Mucosa of rectum (tissue), 2 donors: ENCODE measurements around the gene LUZP2.

Experiments used
- H3K27ac ChIP-seq, 2 donors: one replicate each; pipeline ENCODE4 v1.7.0; 2013; ENCODE audit warnings: inconsistent platforms in 2 of 2, low read depth in 2 of 2, low read length in 2 of 2
- H3K27me3 ChIP-seq, 2 donors: one replicate each; pipeline ENCODE4 v1.7.0; 2013; ENCODE audit warnings: low read length in 2 of 2; ENCODE audit not compliant: control insufficient read depth in 2 of 2, insufficient read depth in 2 of 2
- H3K36me3 ChIP-seq, 2 donors: one replicate each; pipeline ENCODE4 v1.7.0; 2013; ENCODE audit warnings: low read length in 2 of 2; ENCODE audit not compliant: control insufficient read depth in 2 of 2, insufficient read depth in 2 of 2
- H3K4me1 ChIP-seq, 2 donors: one replicate each; pipeline ENCODE4 v1.7.0; 2013; ENCODE audit warnings: low read length in 2 of 2, mild to moderate bottlenecking in 1 of 2; ENCODE audit not compliant: control insufficient read depth in 2 of 2, insufficient read depth in 2 of 2
- H3K4me3 ChIP-seq, 2 donors: one replicate each; pipeline ENCODE4 v1.7.0; 2013; ENCODE audit warnings: low read length in 2 of 2
- H3K9ac ChIP-seq, 2 donors: one replicate each; pipeline ENCODE4 v1.7.0; 2013; ENCODE audit warnings: low read length in 2 of 2, low read depth in 1 of 2, mild to moderate bottlenecking in 1 of 2
- H3K9me3 ChIP-seq, 2 donors: one replicate each; pipeline ENCODE4 v1.7.0; 2013; ENCODE audit warnings: low read length in 2 of 2; ENCODE audit not compliant: control insufficient read depth in 2 of 2
- donor health status: healthy.
- donor health status: Normal muscosa, but diverticular disease.

Gene LUZP2

DNA sequence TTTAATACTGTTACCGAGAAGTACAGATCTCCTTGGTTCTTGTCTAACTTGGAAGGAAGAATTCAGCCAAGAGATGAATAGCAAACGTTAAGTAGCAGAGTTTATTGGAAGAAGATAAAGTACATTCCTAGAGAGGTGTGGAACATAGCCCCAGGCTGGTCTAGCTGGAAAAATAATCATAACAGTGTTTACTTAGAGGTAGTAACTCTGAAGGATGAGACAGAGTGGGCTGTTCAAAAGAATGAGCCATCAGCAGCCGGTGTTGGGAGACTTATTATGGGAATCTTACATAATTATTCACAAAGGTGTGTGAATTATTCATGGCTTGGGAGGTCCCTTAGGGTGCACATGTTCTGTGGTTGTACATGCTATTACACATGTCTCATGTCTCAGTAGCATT is 276.5 kb downstream of the LUZP2 start:
- Histone ChIP-seq H3K36me3 (no peaks in the 10 kb centered on the region), H3K4me3 (no peak overlapping the region), H3K27me3 (no peaks in the 10 kb centered on the region), H3K27ac (no peak overlapping the region), H3K9ac (no peak overlapping the region), H3K9me3 (no peaks in the 10 kb centered on the region), H3K4me1 (no peaks in the 10 kb centered on the region)

DNA sequence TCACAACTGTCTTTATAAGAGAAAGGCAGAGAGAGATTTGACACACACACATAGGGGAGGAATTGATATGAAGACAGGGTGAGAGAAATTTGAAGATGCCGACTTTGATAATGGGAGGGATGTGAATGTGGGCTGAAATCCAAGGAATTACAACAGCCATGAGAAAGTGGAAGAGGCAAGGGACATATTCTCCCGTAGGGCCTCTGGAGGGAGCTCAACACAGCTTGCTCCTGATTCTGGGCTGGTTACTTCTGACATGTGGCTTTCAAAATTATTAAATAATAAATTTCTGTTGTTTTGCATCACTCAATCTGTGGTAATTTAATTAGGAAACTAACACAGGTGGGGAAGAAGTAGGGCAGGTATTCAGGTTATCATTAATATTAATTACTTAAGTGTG is 282.9 kb downstream of the LUZP2 start:
- Histone ChIP-seq H3K4me3 (no peak overlapping the region), H3K36me3 (no peaks in the 10 kb centered on the region), H3K27ac (no peak overlapping the region), H3K9me3 (no peaks in the 10 kb centered on the region), H3K4me1 (no peaks in the 10 kb centered on the region), H3K9ac (no peak overlapping the region), H3K27me3 (no peaks in the 10 kb centered on the region)

DNA sequence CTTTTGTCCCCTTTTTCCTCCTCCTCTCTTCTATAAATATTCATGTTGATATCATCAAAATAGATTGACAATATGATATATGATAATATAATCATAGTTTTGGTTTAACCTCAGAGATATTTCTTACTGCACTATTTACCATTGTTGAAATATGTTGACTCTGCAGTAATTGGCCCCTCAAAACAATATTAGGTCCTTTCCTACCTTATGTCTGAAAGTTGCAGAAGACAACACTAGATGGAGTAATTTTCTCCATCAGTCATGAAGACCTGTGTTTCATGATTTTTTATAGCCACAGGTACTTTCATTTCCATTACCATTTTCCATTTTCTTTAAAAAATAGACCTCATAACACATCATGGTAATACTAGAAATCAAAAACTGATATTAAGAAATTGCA is 284.4 kb downstream of the LUZP2 start:
- Histone ChIP-seq H3K9me3 (no peaks in the 10 kb centered on the region), H3K27me3 (no peaks in the 10 kb centered on the region), H3K4me3 (no peak overlapping the region), H3K4me1 (no peaks in the 10 kb centered on the region), H3K27ac (no peak overlapping the region), H3K9ac (no peak overlapping the region), H3K36me3 (no peaks in the 10 kb centered on the region)

DNA sequence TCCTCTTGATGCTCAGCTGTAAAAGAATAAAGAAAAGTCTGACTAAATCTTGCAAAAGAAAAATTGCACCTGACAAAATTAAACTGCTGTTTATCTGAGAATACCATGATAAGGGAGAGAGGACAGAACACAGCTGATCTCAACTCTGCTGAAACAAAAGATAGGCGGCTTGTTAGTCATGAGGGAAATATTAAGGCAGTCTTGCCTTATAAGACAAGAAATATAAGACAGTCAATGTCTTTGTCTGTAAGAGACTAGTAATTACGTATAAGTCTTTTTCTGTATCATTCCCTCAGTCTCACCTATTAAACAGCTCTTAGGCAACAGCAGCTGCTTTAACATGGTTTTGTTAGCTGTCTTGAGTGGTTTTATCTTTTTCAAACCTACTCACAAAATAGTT is 296.6 kb downstream of the LUZP2 start:
- Histone ChIP-seq H3K9ac (no peak overlapping the region), H3K36me3 (no peaks in the 10 kb centered on the region), H3K9me3 (no peaks in the 10 kb centered on the region), H3K27me3 (no peaks in the 10 kb centered on the region), H3K27ac (no peak overlapping the region), H3K4me1 (no peaks in the 10 kb centered on the region), H3K4me3 (no peak overlapping the region)

DNA sequence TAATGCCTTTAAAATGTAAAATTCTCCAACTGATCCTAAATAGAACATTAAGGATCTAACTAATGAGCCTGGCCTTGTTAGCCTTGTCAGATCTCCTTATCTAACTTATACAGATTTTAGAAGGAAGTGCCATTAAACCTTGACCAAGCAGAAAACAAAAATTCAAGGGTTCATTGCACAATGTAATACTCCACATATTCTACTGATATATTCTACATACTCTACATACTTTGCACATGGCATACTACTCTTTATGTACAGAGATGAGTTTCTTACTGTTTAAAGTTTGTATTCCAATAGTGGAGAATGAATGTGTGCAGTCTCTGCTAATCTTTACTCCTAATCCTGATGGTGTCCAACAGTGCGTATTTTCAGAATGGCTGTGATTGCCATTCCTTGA is 297.2 kb downstream of the LUZP2 start:
- H3K27ac ChIP-seq: no peak overlapping the region
- no peaks in the 10 kb centered on the region for H3K4me1 ChIP-seq
- no peaks in the 10 kb centered on the region for H3K36me3 ChIP-seq
- H3K4me3 ChIP-seq: no peak overlapping the region
- H3K9ac ChIP-seq: no peak overlapping the region
- no peaks in the 10 kb centered on the region for H3K27me3 ChIP-seq
- H3K9me3 ChIP-seq: no peaks in the 10 kb centered on the region

DNA sequence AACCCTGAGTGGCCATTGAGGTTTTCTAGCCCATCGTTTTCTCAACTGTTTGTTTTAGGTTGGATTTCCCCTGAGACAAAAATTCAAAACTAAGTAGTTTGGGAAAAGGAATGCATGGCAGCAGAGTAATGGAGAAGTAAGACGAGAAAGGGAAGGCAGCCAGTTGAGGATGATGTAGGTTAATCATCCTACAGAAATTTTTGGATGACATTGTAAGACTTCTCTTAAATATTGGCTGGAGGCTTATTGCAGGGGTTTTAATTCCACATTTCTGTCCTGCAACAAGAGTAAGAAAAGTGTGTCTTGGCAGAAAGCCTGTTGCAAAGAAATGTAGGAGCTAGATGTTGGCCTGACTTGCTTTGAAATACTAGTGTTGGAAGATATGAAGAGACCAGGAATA is 308.8 kb downstream of the LUZP2 start:
- Histone ChIP-seq H3K9ac (no peak overlapping the region), H3K27me3 (no peaks in the 10 kb centered on the region), H3K9me3 (no peaks in the 10 kb centered on the region), H3K36me3 (no peaks in the 10 kb centered on the region), H3K4me3 (no peak overlapping the region), H3K27ac (no peak overlapping the region), H3K4me1 (no peaks in the 10 kb centered on the region)

DNA sequence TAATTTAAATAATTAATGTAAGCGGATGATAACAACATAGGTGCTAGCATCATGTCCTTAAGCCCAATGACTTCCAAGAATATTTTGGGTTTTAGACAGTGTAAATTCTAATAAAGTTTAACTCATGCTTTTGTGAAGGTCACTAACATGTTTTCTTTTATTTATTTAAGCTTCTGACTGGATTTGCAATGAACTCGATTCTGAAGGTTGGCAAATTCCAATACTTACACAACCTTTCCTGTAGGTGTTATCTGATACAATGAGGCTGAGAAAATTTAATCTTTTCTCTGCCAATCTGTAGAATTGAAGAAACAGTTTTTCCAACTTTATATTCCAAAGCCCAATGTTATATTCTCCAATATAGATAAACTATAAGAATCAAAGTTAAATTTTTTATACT is 311.3 kb downstream of the LUZP2 start:
- H3K9ac ChIP-seq: no peak overlapping the region
- H3K27me3 ChIP-seq: no peaks in the 10 kb centered on the region
- no peaks in the 10 kb centered on the region for H3K36me3 ChIP-seq
- no peak overlapping the region for H3K27ac ChIP-seq
- H3K9me3 ChIP-seq: no peaks in the 10 kb centered on the region
- H3K4me3 ChIP-seq: no peak overlapping the region
- H3K4me1 ChIP-seq: no peaks in the 10 kb centered on the region

DNA sequence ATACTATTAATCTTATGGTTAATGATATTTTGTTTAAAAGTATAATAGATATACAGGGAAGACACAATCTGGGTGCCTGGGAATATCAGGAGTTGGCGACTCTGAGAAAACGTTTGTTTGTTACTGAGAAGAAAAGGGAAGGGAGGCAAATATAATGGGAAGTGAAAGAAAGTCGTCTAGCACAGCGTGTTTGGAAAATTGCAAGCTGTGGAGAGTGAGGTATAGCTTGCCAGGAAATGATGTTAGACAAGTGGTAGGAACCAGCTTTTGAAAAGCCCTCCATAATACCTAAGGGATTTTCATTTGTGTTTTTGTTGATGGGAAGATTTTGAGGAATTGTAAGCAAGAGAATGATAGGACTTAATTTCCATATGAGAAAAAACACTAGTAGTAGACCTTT is 322.2 kb downstream of the LUZP2 start:
- H3K36me3 ChIP-seq: no peaks in the 10 kb centered on the region
- H3K4me3 ChIP-seq: no peak overlapping the region
- no peak overlapping the region for H3K27ac ChIP-seq
- no peaks in the 10 kb centered on the region for H3K9me3 ChIP-seq
- no peaks in the 10 kb centered on the region for H3K27me3 ChIP-seq
- no peak overlapping the region for H3K9ac ChIP-seq
- no peaks in the 10 kb centered on the region for H3K4me1 ChIP-seq

DNA sequence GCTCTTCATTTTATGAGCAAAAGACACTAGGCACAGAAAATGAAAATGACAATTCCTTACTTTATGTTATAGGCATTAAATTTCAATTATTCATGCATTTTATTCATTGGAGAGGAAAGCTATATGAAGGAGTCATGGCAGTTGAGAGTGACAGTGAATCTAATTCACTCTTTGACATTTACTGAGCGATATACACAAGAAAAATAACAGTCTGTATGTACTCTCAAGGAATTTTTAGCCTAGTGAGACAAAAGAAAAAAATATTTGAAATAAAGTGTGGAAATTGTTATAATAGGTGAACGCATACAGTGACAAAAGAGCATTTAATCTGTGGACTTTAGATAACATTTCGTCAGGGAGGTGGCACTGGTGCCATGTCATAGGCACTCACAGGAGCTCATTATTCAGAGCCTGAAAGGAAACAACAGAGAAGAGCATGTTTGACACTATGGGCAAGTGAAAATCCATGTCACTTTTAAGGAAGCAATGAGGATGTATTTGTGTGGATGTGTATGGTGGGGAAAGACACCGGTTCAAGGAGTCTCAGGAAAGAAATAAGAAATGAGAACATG is 323.1 kb downstream of the LUZP2 start:
- no peaks in the 10 kb centered on the region for H3K36me3 ChIP-seq
- no peaks in the 10 kb centered on the region for H3K9me3 ChIP-seq
- H3K9ac ChIP-seq: no peak overlapping the region
- H3K4me1 ChIP-seq: no peaks in the 10 kb centered on the region
- H3K27ac ChIP-seq: no peak overlapping the region
- no peak overlapping the region for H3K4me3 ChIP-seq
- no peaks in the 10 kb centered on the region for H3K27me3 ChIP-seq

DNA sequence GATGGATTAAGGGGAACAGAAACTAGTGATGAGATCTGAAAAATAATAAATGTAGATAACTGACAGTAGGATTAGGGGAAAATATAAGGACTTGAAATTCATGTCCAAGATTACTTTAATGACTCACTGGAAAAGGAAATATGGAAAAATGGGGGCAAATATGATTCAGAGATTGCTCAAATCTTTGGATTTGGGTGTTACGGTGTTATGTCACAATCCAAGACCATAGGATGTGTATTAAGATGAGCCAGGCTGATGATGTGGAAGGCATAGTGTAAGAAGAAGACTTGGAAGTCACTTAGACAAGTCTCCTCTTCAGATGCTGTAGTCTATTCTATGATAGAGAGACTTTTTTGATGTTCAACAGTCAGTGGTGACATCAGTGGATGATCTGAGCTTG is 323.7 kb downstream of the LUZP2 start:
- H3K27me3 ChIP-seq: no peaks in the 10 kb centered on the region
- no peak overlapping the region for H3K9ac ChIP-seq
- no peaks in the 10 kb centered on the region for H3K4me1 ChIP-seq
- H3K4me3 ChIP-seq: no peak overlapping the region
- no peaks in the 10 kb centered on the region for H3K9me3 ChIP-seq
- H3K27ac ChIP-seq: no peak overlapping the region
- no peaks in the 10 kb centered on the region for H3K36me3 ChIP-seq
